ENCODE results near the gene FRMPD2.

Gene FRMPD2

DNA sequence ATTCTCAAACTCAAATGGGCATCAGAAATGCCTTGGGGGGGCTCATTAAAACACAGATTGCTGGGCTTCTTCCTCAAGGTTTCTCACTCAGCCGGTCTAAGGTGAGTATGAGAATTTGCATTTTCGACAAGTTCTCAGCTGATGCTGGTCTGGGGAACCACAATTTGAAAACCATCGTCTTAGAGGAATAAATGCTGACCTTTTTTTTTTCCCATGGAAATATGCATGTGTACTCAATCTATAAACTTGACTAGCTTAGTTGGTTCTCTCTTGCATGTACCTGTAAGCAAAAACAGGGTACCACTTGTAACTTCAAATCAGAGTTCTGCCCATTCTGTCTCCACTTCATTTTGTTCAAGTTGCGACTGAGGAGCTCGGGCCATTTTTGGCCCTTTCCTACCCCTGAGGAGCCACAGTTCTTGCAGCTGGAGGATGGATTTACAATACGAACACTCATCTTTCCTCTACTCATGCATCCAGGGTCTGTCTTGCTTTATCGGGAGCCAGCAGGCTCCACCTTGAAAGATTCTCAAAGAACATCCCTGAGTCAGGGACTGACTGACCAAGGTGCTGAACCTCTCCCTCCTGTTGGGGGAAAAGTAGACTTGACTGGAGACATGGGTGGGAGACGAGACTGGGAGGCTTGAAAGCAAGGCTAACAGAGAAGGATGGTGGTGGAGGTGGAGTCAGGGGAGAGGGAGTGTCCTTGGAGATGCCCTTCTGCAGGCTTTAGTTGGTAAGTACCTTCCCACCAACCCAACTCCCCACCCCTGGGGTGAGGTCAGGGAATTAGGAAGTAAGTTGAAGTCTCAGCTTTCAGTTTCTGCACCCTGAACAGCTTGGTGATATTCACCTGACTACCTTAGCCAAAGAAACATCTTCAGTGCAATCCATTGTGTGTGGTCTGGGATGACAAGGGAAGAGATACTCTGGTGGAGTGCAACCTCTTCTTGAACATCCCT, 28.3 kb upstream of the FRMPD2 start:
- no peak overlapping the region for H3K9ac ChIP-seq (ENCODE audit: low read length in 5 of 5)
- no peaks in the 10 kb centered on the region for H3K36me3 ChIP-seq (ENCODE audit: control insufficient read depth in 5 of 5, insufficient read depth in 5 of 5, low read length in 5 of 5)
- H3K4me3 ChIP-seq (ENCODE audit: low read depth in 1 of 5, low read length in 5 of 5) = no peak overlapping the region
- no peaks in the 10 kb centered on the region for H3K27me3 ChIP-seq (ENCODE audit: control insufficient read depth in 5 of 5, insufficient read depth in 4 of 5, low read length in 5 of 5)
- H3K9me3 ChIP-seq (ENCODE audit: control insufficient read depth in 5 of 5, low read length in 5 of 5) = no peaks in the 10 kb centered on the region
- no peak overlapping the region for H3K27ac ChIP-seq (ENCODE audit: low read depth, low read length)
- H3K4me1 ChIP-seq (ENCODE audit: control insufficient read depth in 5 of 5, insufficient read depth in 5 of 5, low read length in 5 of 5) = peaks cover under 1 to 14% (median 11%) of the 10 kb centered on the region in 5 donors

- no peak overlapping the region for H3K27ac ChIP-seq (ENCODE audit: low read depth, low read length)
- no peak overlapping the region for H3K9ac ChIP-seq (ENCODE audit: low read length in 5 of 5)
- H3K4me1 ChIP-seq (ENCODE audit: control insufficient read depth in 5 of 5, insufficient read depth in 5 of 5, low read length in 5 of 5) = no peaks in the 10 kb centered on the region
- no peaks in the 10 kb centered on the region for H3K36me3 ChIP-seq (ENCODE audit: control insufficient read depth in 5 of 5, insufficient read depth in 5 of 5, low read length in 5 of 5)
- no peaks in the 10 kb centered on the region for H3K9me3 ChIP-seq (ENCODE audit: control insufficient read depth in 5 of 5, low read length in 5 of 5)
- no peak overlapping the region for H3K4me3 ChIP-seq (ENCODE audit: low read depth in 1 of 5, low read length in 5 of 5)
- H3K27me3 ChIP-seq (ENCODE audit: control insufficient read depth in 5 of 5, insufficient read depth in 4 of 5, low read length in 5 of 5) = no peaks in the 10 kb centered on the region
Measured at GRCh38 chr10:48300556-48300955, 26.1 kb upstream of the FRMPD2 start.

GRCh38 chr10:48299692-48300091, 25.2 kb upstream of the FRMPD2 start:
- Histone ChIP-seq H3K27ac (ENCODE audit: low read depth, low read length) (no peak overlapping the region), H3K9me3 (ENCODE audit: control insufficient read depth in 5 of 5, low read length in 5 of 5) (no peaks in the 10 kb centered on the region), H3K4me1 (ENCODE audit: control insufficient read depth in 5 of 5, insufficient read depth in 5 of 5, low read length in 5 of 5) (no peaks in the 10 kb centered on the region), H3K27me3 (ENCODE audit: control insufficient read depth in 5 of 5, insufficient read depth in 4 of 5, low read length in 5 of 5) (no peaks in the 10 kb centered on the region), H3K9ac (ENCODE audit: low read length in 5 of 5) (no peak overlapping the region), H3K36me3 (ENCODE audit: control insufficient read depth in 5 of 5, insufficient read depth in 5 of 5, low read length in 5 of 5) (no peaks in the 10 kb centered on the region), H3K4me3 (ENCODE audit: low read depth in 1 of 5, low read length in 5 of 5) (no peak overlapping the region)

GRCh38 chr10:48299066-48299465, 24.6 kb upstream of the FRMPD2 start:
- peaks cover 0 to under 1% (median 0%) of the 10 kb centered on the region in 5 donors for H3K4me1 ChIP-seq (ENCODE audit: control insufficient read depth in 5 of 5, insufficient read depth in 5 of 5, low read length in 5 of 5)
- H3K4me3 ChIP-seq (ENCODE audit: low read depth in 1 of 5, low read length in 5 of 5) = no peak overlapping the region
- no peak overlapping the region for H3K9ac ChIP-seq (ENCODE audit: low read length in 5 of 5)
- no peaks in the 10 kb centered on the region for H3K36me3 ChIP-seq (ENCODE audit: control insufficient read depth in 5 of 5, insufficient read depth in 5 of 5, low read length in 5 of 5)
- H3K9me3 ChIP-seq (ENCODE audit: control insufficient read depth in 5 of 5, low read length in 5 of 5) = no peaks in the 10 kb centered on the region
- no peak overlapping the region for H3K27ac ChIP-seq (ENCODE audit: low read depth, low read length)
- H3K27me3 ChIP-seq (ENCODE audit: control insufficient read depth in 5 of 5, insufficient read depth in 4 of 5, low read length in 5 of 5) = no peaks in the 10 kb centered on the region

DNA sequence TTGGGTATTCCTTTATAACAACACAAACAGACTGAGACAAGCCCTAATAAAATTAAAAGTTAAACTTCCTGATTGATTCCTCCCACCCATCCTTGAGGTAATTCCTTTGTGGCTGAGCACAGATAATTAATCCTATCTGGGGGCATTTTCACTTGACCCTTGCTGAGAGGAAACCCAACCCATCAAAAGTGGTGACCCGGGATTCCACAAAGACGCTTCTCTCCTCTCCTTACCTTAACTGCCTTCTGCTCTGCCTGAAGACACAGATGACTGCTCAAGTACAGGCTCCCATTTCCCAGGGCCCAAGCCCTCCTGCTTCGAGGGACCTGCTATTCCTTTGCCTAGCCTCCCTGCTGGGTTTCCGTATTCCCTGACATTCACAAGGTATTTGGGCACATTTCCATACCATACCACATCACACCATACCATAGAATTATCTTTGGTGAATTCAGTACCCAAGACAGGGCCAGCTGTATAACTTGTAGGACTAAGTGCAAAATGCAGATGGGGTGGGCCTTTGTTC, 22.1 kb upstream of the FRMPD2 start:
- Histone ChIP-seq H3K4me3 (ENCODE audit: low read depth in 1 of 5, low read length in 5 of 5) (no peak overlapping the region), H3K9ac (ENCODE audit: low read length in 5 of 5) (no peak overlapping the region), H3K4me1 (ENCODE audit: control insufficient read depth in 5 of 5, insufficient read depth in 5 of 5, low read length in 5 of 5) (peaks cover 0 to 5% (median 0%) of the 10 kb centered on the region in 5 donors), H3K36me3 (ENCODE audit: control insufficient read depth in 5 of 5, insufficient read depth in 5 of 5, low read length in 5 of 5) (no peaks in the 10 kb centered on the region), H3K9me3 (ENCODE audit: control insufficient read depth in 5 of 5, low read length in 5 of 5) (no peaks in the 10 kb centered on the region), H3K27me3 (ENCODE audit: control insufficient read depth in 5 of 5, insufficient read depth in 4 of 5, low read length in 5 of 5) (no peaks in the 10 kb centered on the region), H3K27ac (ENCODE audit: low read depth, low read length) (no peak overlapping the region)

- no peak overlapping the region for H3K4me3 ChIP-seq (ENCODE audit: low read depth in 1 of 5, low read length in 5 of 5)
- H3K27me3 ChIP-seq (ENCODE audit: control insufficient read depth in 5 of 5, insufficient read depth in 4 of 5, low read length in 5 of 5) = no peaks in the 10 kb centered on the region
- H3K9me3 ChIP-seq (ENCODE audit: control insufficient read depth in 5 of 5, low read length in 5 of 5) = no peaks in the 10 kb centered on the region
- H3K9ac ChIP-seq (ENCODE audit: low read length in 5 of 5) = no peak overlapping the region
- H3K36me3 ChIP-seq (ENCODE audit: control insufficient read depth in 5 of 5, insufficient read depth in 5 of 5, low read length in 5 of 5) = no peaks in the 10 kb centered on the region
- peaks cover 0 to 11% (median 2%) of the 10 kb centered on the region in 5 donors for H3K4me1 ChIP-seq (ENCODE audit: control insufficient read depth in 5 of 5, insufficient read depth in 5 of 5, low read length in 5 of 5)
- H3K27ac ChIP-seq (ENCODE audit: low read depth, low read length) = no peak overlapping the region
Measured at GRCh38 chr10:48294431-48294830, 19.9 kb upstream of the FRMPD2 start.

GRCh38 chr10:48292616-48293015, 18.1 kb upstream of the FRMPD2 start:
- Histone ChIP-seq H3K9me3 (ENCODE audit: control insufficient read depth in 5 of 5, low read length in 5 of 5) (no peaks in the 10 kb centered on the region), H3K4me1 (ENCODE audit: control insufficient read depth in 5 of 5, insufficient read depth in 5 of 5, low read length in 5 of 5) (peaks cover 0 to 17% (median 4%) of the 10 kb centered on the region in 5 donors), H3K36me3 (ENCODE audit: control insufficient read depth in 5 of 5, insufficient read depth in 5 of 5, low read length in 5 of 5) (no peaks in the 10 kb centered on the region), H3K27ac (ENCODE audit: low read depth, low read length) (no peak overlapping the region), H3K9ac (ENCODE audit: low read length in 5 of 5) (no peak overlapping the region), H3K4me3 (ENCODE audit: low read depth in 1 of 5, low read length in 5 of 5) (no peak overlapping the region), H3K27me3 (ENCODE audit: control insufficient read depth in 5 of 5, insufficient read depth in 4 of 5, low read length in 5 of 5) (no peaks in the 10 kb centered on the region)

DNA sequence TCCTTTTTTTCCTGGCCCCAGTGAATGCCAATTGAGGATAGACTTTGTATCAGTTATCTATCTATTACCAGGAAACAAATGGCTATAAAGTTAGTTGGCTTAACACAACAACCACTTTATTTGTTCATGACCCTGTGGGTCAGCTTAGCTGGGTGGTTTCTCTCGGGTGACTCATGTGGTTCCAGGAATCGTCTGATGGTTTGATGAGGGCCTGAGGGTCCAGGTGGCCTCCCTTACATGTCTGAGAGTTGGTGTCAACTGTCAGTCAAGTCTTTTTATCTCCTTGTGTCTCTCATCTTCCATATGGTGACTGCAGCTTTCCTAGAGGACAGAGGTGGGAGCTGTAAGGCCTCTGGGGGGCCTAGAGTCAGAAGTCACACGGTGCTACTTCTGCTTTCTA, 16.7 kb upstream of the FRMPD2 start:
- no peak overlapping the region for H3K9ac ChIP-seq (ENCODE audit: low read length in 5 of 5)
- no peaks in the 10 kb centered on the region for H3K27me3 ChIP-seq (ENCODE audit: control insufficient read depth in 5 of 5, insufficient read depth in 4 of 5, low read length in 5 of 5)
- no peaks in the 10 kb centered on the region for H3K36me3 ChIP-seq (ENCODE audit: control insufficient read depth in 5 of 5, insufficient read depth in 5 of 5, low read length in 5 of 5)
- H3K27ac ChIP-seq (ENCODE audit: low read depth, low read length) = no peak overlapping the region
- H3K4me3 ChIP-seq (ENCODE audit: low read depth in 1 of 5, low read length in 5 of 5) = no peak overlapping the region
- H3K9me3 ChIP-seq (ENCODE audit: control insufficient read depth in 5 of 5, low read length in 5 of 5) = peaks cover 0 to 3% (median 0%) of the 10 kb centered on the region in 5 donors
- peaks cover 0 to 19% (median 4%) of the 10 kb centered on the region in 5 donors for H3K4me1 ChIP-seq (ENCODE audit: control insufficient read depth in 5 of 5, insufficient read depth in 5 of 5, low read length in 5 of 5)

DNA sequence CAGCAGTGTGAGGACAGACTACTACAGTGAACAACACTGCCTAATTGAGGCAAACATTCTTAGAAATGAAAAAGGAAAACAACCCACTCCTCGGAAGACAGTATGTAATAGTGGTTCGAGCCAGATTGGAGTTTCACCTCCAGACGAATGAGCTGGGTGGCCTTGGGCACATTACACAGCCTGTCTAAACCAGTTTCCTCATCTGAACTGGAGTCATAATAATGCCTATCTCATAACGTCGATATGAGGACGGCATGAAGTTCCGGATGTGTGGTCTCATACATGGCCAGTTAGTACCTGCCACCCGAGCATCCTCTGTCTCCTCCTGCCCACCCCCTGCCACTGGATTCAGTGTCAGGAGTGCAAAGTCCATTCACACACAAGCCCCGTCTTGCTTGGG, 15.8 kb upstream of the FRMPD2 start:
- Histone ChIP-seq H3K27me3 (ENCODE audit: control insufficient read depth in 5 of 5, insufficient read depth in 4 of 5, low read length in 5 of 5) (no peaks in the 10 kb centered on the region), H3K9ac (ENCODE audit: low read length in 5 of 5) (no peak overlapping the region), H3K36me3 (ENCODE audit: control insufficient read depth in 5 of 5, insufficient read depth in 5 of 5, low read length in 5 of 5) (no peaks in the 10 kb centered on the region), H3K4me1 (ENCODE audit: control insufficient read depth in 5 of 5, insufficient read depth in 5 of 5, low read length in 5 of 5) (peaks cover 0 to 25% (median 6%) of the 10 kb centered on the region in 5 donors), H3K4me3 (ENCODE audit: low read depth in 1 of 5, low read length in 5 of 5) (no peak overlapping the region), H3K9me3 (ENCODE audit: control insufficient read depth in 5 of 5, low read length in 5 of 5) (peaks cover 0 to 3% (median 0%) of the 10 kb centered on the region in 5 donors), H3K27ac (ENCODE audit: low read depth, low read length) (no peak overlapping the region)

DNA sequence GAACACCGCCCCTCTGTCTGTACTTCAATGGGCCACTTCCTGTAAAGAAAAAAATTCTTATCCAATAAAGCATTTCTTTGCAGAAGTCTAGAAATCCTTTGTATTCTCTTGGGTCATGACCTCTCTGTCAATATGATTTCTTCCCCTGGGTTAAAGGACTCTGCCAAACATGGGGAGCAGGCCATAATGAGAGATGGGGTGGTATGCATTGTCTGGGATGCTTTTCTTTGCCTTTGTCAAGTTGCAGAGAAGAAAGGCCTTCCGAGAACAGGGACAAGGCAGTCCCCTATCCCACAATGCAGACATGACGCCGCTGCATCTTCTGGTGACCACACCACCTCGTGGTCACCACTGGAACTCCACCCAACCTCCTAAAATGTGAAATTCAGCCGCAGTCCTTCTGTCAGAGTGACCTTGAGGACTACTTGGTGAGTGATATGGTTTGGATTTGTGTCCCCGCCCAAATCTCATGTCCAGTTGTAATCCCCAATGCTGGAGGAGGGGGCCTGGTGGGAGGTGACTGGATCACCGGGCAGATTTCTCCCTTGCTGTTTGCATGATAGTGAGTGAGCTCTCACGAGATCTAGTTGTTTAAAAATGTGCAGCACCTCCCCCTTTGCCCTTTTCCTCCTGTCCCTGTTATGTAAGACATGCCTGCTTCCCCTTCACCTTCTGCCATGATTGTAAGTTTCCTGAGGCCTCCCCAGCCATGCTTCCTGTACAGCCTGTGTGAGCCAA, 15.2 kb upstream of the FRMPD2 start:
- H3K36me3 ChIP-seq (ENCODE audit: control insufficient read depth in 5 of 5, insufficient read depth in 5 of 5, low read length in 5 of 5) = no peaks in the 10 kb centered on the region
- no peak overlapping the region for H3K27ac ChIP-seq (ENCODE audit: low read depth, low read length)
- H3K27me3 ChIP-seq (ENCODE audit: control insufficient read depth in 5 of 5, insufficient read depth in 4 of 5, low read length in 5 of 5) = no peaks in the 10 kb centered on the region
- H3K4me1 ChIP-seq (ENCODE audit: control insufficient read depth in 5 of 5, insufficient read depth in 5 of 5, low read length in 5 of 5) = peaks cover 0 to 25% (median 6%) of the 10 kb centered on the region in 5 donors
- H3K9ac ChIP-seq (ENCODE audit: low read length in 5 of 5) = no peak overlapping the region
- peaks cover 0 to 3% (median under 1%) of the 10 kb centered on the region in 5 donors for H3K9me3 ChIP-seq (ENCODE audit: control insufficient read depth in 5 of 5, low read length in 5 of 5)
- H3K4me3 ChIP-seq (ENCODE audit: low read depth in 1 of 5, low read length in 5 of 5) = no peak overlapping the region
